GM12878 (cell line): ENCODE results near the gene PDE10A. TPM values are rescaled to one million over a fixed set of nuclear protein-coding genes. Genes with fewer than 3 reads are reported as not detected.

ENCODE experiments used
- ATAC-seq: fragments of 200-7000 bp; cut with Tn5 transposase; 3 replicates; pipeline ENCODE4 v1.9.1; 2020; ENCODE audit warnings: mild to moderate bottlenecking, moderate library complexity
- BruUV-seq: library from RNA; stranded (reverse); fragments of 400-500 nt; replicated peaks from 2 replicates; lab custom pipeline; 2021; lab: Mats Ljungman, UMichigan
- CTCF ChIA-PET: fragments of 300-600 bp; sonication (Branson Sonifier 250); formaldehyde crosslinking; extraction: SDS; loops from one replicate; lab custom pipeline; 2021; ENCODE audit warnings: inconsistent platforms; lab: Yijun Ruan, JAX
- POLR2A ChIA-PET: fragments of 350-600 bp; formaldehyde crosslinking; extraction: SDS; loops from one replicate; lab custom pipeline; 2021; ENCODE audit warnings: inconsistent platforms; lab: Charles Lee
- RAD21 ChIA-PET: fragments of 300-600 bp; sonication (Branson Sonifier 250); formaldehyde crosslinking; loops from one replicate; lab custom pipeline; 2023; ENCODE audit warnings: antibody characterized with exemption; ENCODE audit not compliant: unreplicated experiment; lab: Charles Lee
- SMC1A ChIA-PET: fragments of 300-600 bp; sonication (Branson Sonifier 250); formaldehyde crosslinking; loops from one replicate; lab custom pipeline; 2023; ENCODE audit not compliant: unreplicated experiment, uncharacterized antibody; lab: Charles Lee
- DNase-seq: peaks from one replicate; pipeline ENCODE4 v3.0.0-alpha.2; 2011; ENCODE audit warnings: low read depth, low spot score
- FAIRE-seq: peaks from 3 replicates; lab custom pipeline; 2011; peaks lifted over from hg19 to GRCh38; lab: Jason Lieb, UNC
- H2AFZ ChIP-seq: 2 replicates; pipeline ENCODE4 v1.6.0; 2011; ENCODE audit warnings: low read depth, low read length, control low read depth; ENCODE audit not compliant: control insufficient read depth
- H3K27ac ChIP-seq: 2 replicates; pipeline ENCODE4 v1.5.1; 2011; ENCODE audit warnings: control low read depth; ENCODE audit not compliant: control insufficient read depth, insufficient read depth
- H3K27me3 ChIP-seq, 2 experiments: replicated peaks in 1 of 2; 2 replicates each; pipeline versions ENCODE4 v1.6.0 to v1.6.1; 2011; ENCODE audit warnings: low read length in 1 of 2; ENCODE audit not compliant: control insufficient read depth in 2 of 2, insufficient read depth in 2 of 2
- H3K36me3 ChIP-seq, 2 experiments: 2 replicates each; pipeline ENCODE4 v1.5.1; 2011; ENCODE audit warnings: low read length in 1 of 2; ENCODE audit not compliant: control insufficient read depth in 2 of 2, insufficient read depth in 2 of 2
- H3K4me1 ChIP-seq: 2 replicates; pipeline ENCODE4 v1.6.1; 2011; ENCODE audit warnings: mild to moderate bottlenecking, low read length, moderate library complexity, mixed read lengths; ENCODE audit not compliant: control insufficient read depth, insufficient read depth
- H3K4me2 ChIP-seq: 2 replicates; pipeline ENCODE4 v1.6.0; 2011; ENCODE audit warnings: control low read depth; ENCODE audit not compliant: control insufficient read depth, insufficient read depth
- H3K4me3 ChIP-seq: fragments of 200-600 bp; sonication (generic); 2 replicates; pipeline ENCODE4 v1.5.1; 2016
- H3K79me2 ChIP-seq: 2 replicates; pipeline ENCODE4 v1.6.0; 2011; ENCODE audit warnings: low read length; ENCODE audit not compliant: control insufficient read depth, insufficient read depth
- H3K9ac ChIP-seq: 2 replicates; pipeline ENCODE4 v1.8.0; 2011; ENCODE audit warnings: low read length, control low read depth, mixed read lengths; ENCODE audit not compliant: control insufficient read depth, insufficient read depth
- H3K9me3 ChIP-seq: replicated peaks from 3 replicates; pipeline ENCODE4 v1.5.1; 2011; ENCODE audit warnings: mild to moderate bottlenecking, low read length; ENCODE audit not compliant: control insufficient read depth, insufficient read depth
- H4K20me1 ChIP-seq: 2 replicates; pipeline ENCODE4 v1.6.0; 2011; ENCODE audit not compliant: control insufficient read depth, insufficient read depth
- POLR2AphosphoS2 ChIP-seq: IDR thresholded peaks from 2 replicates; pipeline ENCODE4 v1.6.1; 2011; ENCODE audit warnings: low read depth, mild to moderate bottlenecking, low read length, improper control_type of control experiment, moderate library complexity
- RAD21 ChIP-seq: IDR thresholded peaks from 2 replicates; pipeline ENCODE4 v1.6.1; 2011; ENCODE audit warnings: mild to moderate bottlenecking, low read depth, low read length, moderate library complexity; ENCODE audit not compliant: insufficient read depth
- RBBP5 ChIP-seq: fragments of 200-600 bp; sonication (generic); conservative IDR thresholded peaks from 2 replicates; pipeline ENCODE4 v1.6.1; 2016
- SUPT20H ChIP-seq: IDR thresholded peaks from 2 replicates; pipeline ENCODE4 v1.6.1; 2011; ENCODE audit warnings: low read depth, mild to moderate bottlenecking, low read length, moderate library complexity, borderline replicate concordance; ENCODE audit not compliant: control insufficient read depth
- WGBS: methylation state at CpG from one replicate; pipeline ENCODE4 v1.1.6; 2016; ENCODE audit warnings: low lambda C conversion rate; ENCODE audit not compliant: insufficient replicate concordance, insufficient coverage; ENCODE audit errors: missing lambda C conversion rate; 5-methylcytosine and 5-hydroxymethylcytosine counted together
- in situ Hi-C: fragments of 300-500 bp; cut with MboI; formaldehyde crosslinking; loops from 9 replicates; pipeline ENCODE4 v1.14.3; 2018; ENCODE audit warnings: mixed read lengths
- intact Hi-C: fragments of 100-400 bp; cut with micrococcal nuclease; formaldehyde crosslinking; loops from one replicate; pipeline ENCODE4 v1.14.2; 2022; ENCODE audit not compliant: unreplicated experiment
- polyA plus RNA-seq, 11 experiments: library from polyadenylated mRNA; depleted of rRNA in 4 of 11; unstranded in 6 of 11; stranded (reverse) in 5 of 11; fragments of >200 nt; fragmentation: Nextera tagmentation in 4 of 11; fragmentation: Illumina TruSeq in 1 of 11; extraction: Ambion mirVana in 4 of 11; extraction: Trizol in 1 of 11; gene quantifications; 1 replicate in 1 of 11; 2 replicates in 10 of 11; pipeline versions ENCODE4 v1.2.1 to v1.2.3, GENCODE V29; 2011 to 2016; ENCODE audit warnings: inconsistent platforms in 2 of 11, missing spikeins in 2 of 11, low read depth in 1 of 11
- total RNA-seq, 4 experiments: library from RNA; depleted of rRNA in 3 of 4; stranded (reverse); fragments of >200 nt in 3 of 4; fragmentation: Illumina TruSeq in 1 of 4; extraction: Trizol in 1 of 4; gene quantifications; 2 replicates each; pipeline versions ENCODE4 v1.2.1 to v1.2.3, GENCODE V29; 2013 to 2021
- TF ChIP-seq, protein P1 (sequence below): fragments of 450-650 bp; IDR thresholded peaks from 2 replicates; pipeline ENCODE4 v1.6.1; 2016; ENCODE audit warnings: mild to moderate bottlenecking
- TF ChIP-seq, protein P2 (sequence below): IDR thresholded peaks from 2 replicates; pipeline ENCODE4 v1.6.1; 2012; ENCODE audit warnings: low read length, inconsistent platforms
- TF ChIP-seq, protein P3 (sequence below): IDR thresholded peaks from 2 replicates; pipeline ENCODE4 v1.6.1; 2012; ENCODE audit warnings: low read depth, low read length, improper control_type of control experiment

The PDE10A gene
- total and polyA plus RNA-seq, 10 of the 15 experiments (the other 5 are each of a cell fraction or from before 2014, with no cell fraction given) = under 0.01 to 1.3 (median 0.03) TPM; not detected in 2

DNA sequence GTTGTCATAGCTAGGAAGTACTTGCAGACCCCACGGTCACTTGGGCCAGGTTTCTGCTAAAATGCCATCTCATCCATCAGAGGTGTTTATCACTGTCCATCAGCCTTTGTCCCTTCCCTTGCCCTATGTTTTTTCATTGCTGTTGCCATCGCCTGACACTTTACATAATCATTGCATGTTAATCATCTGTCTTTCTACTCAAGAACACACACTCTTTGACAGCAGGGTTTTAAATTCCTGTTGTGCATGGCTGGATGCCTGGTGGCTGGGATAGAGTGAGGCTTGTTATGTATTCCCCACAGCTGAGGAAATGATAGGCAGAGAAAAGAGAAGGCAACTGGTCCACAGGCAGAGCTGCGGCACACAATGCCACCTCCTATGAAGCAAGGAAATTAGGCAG is 341.9 kb downstream of the PDE10A start:
- Histone ChIP-seq H3K4me2 (no peak overlapping the region), H3K27me3 (no peaks in the 10 kb centered on the region), H4K20me1 (no peaks in the 10 kb centered on the region), H3K27ac (no peak overlapping the region), H3K36me3 (no peaks in the 10 kb centered on the region), H3K4me1 (no peaks in the 10 kb centered on the region), H3K9ac (no peak overlapping the region), H2AFZ (no peak overlapping the region), H3K9me3 (no peaks in the 10 kb centered on the region; the same call in 2 of the 3 replicates), H3K79me2 (no peaks in the 10 kb centered on the region), H3K4me3 (no peak overlapping the region)
- ChIA-PET SMC1A (no interaction called here), CTCF (no interaction called here), POLR2A (no interaction called here), RAD21 (no interaction called here)
- no peak for FAIRE-seq
- TF ChIP-seq POLR2AphosphoS2 (no peak), RBBP5 (no peak), SUPT20H (no peak), RAD21 (no peak)
- TF ChIP-seq, protein P1, sequence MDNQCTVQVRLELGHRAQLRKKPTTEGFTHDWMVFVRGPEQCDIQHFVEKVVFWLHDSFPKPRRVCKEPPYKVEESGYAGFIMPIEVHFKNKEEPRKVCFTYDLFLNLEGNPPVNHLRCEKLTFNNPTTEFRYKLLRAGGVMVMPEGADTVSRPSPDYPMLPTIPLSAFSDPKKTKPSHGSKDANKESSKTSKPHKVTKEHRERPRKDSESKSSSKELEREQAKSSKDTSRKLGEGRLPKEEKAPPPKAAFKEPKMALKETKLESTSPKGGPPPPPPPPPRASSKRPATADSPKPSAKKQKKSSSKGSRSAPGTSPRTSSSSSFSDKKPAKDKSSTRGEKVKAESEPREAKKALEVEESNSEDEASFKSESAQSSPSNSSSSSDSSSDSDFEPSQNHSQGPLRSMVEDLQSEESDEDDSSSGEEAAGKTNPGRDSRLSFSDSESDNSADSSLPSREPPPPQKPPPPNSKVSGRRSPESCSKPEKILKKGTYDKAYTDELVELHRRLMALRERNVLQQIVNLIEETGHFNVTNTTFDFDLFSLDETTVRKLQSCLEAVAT = no peak
- TF ChIP-seq, protein P2, sequence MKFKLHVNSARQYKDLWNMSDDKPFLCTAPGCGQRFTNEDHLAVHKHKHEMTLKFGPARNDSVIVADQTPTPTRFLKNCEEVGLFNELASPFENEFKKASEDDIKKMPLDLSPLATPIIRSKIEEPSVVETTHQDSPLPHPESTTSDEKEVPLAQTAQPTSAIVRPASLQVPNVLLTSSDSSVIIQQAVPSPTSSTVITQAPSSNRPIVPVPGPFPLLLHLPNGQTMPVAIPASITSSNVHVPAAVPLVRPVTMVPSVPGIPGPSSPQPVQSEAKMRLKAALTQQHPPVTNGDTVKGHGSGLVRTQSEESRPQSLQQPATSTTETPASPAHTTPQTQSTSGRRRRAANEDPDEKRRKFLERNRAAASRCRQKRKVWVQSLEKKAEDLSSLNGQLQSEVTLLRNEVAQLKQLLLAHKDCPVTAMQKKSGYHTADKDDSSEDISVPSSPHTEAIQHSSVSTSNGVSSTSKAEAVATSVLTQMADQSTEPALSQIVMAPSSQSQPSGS = no peak
- TF ChIP-seq, protein P3, sequence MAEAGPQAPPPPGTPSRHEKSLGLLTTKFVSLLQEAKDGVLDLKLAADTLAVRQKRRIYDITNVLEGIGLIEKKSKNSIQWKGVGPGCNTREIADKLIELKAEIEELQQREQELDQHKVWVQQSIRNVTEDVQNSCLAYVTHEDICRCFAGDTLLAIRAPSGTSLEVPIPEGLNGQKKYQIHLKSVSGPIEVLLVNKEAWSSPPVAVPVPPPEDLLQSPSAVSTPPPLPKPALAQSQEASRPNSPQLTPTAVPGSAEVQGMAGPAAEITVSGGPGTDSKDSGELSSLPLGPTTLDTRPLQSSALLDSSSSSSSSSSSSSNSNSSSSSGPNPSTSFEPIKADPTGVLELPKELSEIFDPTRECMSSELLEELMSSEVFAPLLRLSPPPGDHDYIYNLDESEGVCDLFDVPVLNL = no peak
- WGBS = 12% methylated on average over 3 of the region's 3 CpGs
- no peak for ATAC-seq
- in situ Hi-C loops (no loop called here), intact Hi-C loops (no loop called here)
- BruUV-seq = no TSS peak
- DNase-seq = no peak
